ENCODE data around the gene PCMTD2. TPM values are rescaled to one million over a fixed set of nuclear protein-coding genes. Genes with fewer than 3 reads are reported as not detected.
"Not testable (repeated sequence)": the region's sequence is repeated elsewhere in the genome, so short reads cannot be mapped to it uniquely, and the experiment has no call there.

PCMTD2 gene
- total RNA-seq, 1 donor from 2014 or later, result 118 TPM

GRCh38 chr20:64223526-64224067 is 32.0 kb upstream of the PCMTD2 start:
- FAIRE-seq (no peak), DNase-seq (ENCODE audit: low spot score in 2 of 2) (no peak)

GRCh38 chr20:64224351-64225170 is 31.0 kb upstream of the PCMTD2 start:
- FAIRE-seq (no peak), DNase-seq (ENCODE audit: low spot score in 2 of 2) (peak in 1 of 2 donors; percentile 41)

GRCh38 chr20:64225171-64225595 is 30.4 kb upstream of the PCMTD2 start:
- FAIRE-seq (no peak), DNase-seq (ENCODE audit: low spot score in 2 of 2) (no peak)

- no peak for DNase-seq (ENCODE audit: low spot score in 2 of 2)
- no peak for FAIRE-seq
Observed at GRCh38 chr20:64225828-64226598, 29.5 kb upstream of the PCMTD2 start.

GRCh38 chr20:64226686-64227580 is 28.6 kb upstream of the PCMTD2 start:
- FAIRE-seq, result no peak
- DNase-seq (ENCODE audit: low spot score in 2 of 2), result no peak

- no peak for DNase-seq (ENCODE audit: low spot score in 2 of 2)
- no peak for FAIRE-seq
Observed at GRCh38 chr20:64228086-64228653, 27.4 kb upstream of the PCMTD2 start.

- DNase-seq (ENCODE audit: low spot score in 2 of 2) (no peak), FAIRE-seq (no peak)
Observed at GRCh38 chr20:64228751-64229506, 26.6 kb upstream of the PCMTD2 start.

GRCh38 chr20:64229507-64230061 is 26.0 kb upstream of the PCMTD2 start:
- FAIRE-seq (no peak), DNase-seq (ENCODE audit: low spot score in 2 of 2) (no peak)

- FAIRE-seq (no peak), DNase-seq (ENCODE audit: low spot score in 2 of 2) (no peak)
Observed at GRCh38 chr20:64230461-64231145, 24.9 kb upstream of the PCMTD2 start.

- no peak for FAIRE-seq
Observed at GRCh38 chr20:64231621-64232550, 23.7 kb upstream of the PCMTD2 start.

GRCh38 chr20:64232794-64233193 is 22.8 kb upstream of the PCMTD2 start:
- no peak for DNase-seq (ENCODE audit: low spot score in 2 of 2)
- no peak for FAIRE-seq

More at GRCh38 chr20:64231621-64232550, 23.7 kb upstream of the PCMTD2 start:
- no peak for DNase-seq (ENCODE audit: low spot score in 2 of 2)

- FAIRE-seq (no peak), DNase-seq (ENCODE audit: low spot score in 2 of 2) (no peak)
Observed at GRCh38 chr20:64233725-64234124, 21.8 kb upstream of the PCMTD2 start.

GRCh38 chr20:64234291-64234791 is 21.2 kb upstream of the PCMTD2 start:
- DNase-seq (ENCODE audit: low spot score in 2 of 2) (no peak), FAIRE-seq (no peak)

- not testable (repeated sequence) for FAIRE-seq; DNase-seq (ENCODE audit: low spot score in 2 of 2)
Observed at GRCh38 chr20:64234921-64235565, 20.5 kb upstream of the PCMTD2 start.

- DNase-seq (ENCODE audit: low spot score in 2 of 2), result no peak
- no peak for FAIRE-seq
Observed at GRCh38 chr20:64236137-64237088, 19.1 kb upstream of the PCMTD2 start.
